Body of pancreas (tissue), 4 donors: ENCODE data around the gene RB1.

ENCODE experiments used
- POLR2A ChIP-seq, 3 donors: fragments of 450-650 bp; IDR thresholded peaks; one replicate each; pipeline ENCODE4 v1.6.1; 2016; ENCODE audit warnings: antibody characterized with exemption in 3 of 3, mild to moderate bottlenecking in 2 of 3
- TF ChIP-seq, protein P1 (sequence below), 7 experiments: fragments of 450-650 bp in 4 of 7; fragments of 200-600 bp in 3 of 7; sonication (generic) in 3 of 7; IDR thresholded peaks; one replicate each; pipeline ENCODE4 v1.5.1; 2016 to 2019; ENCODE audit warnings: antibody characterized with exemption in 7 of 7

GRCh38 chr13:48437371-48437770 lies 133.8 kb downstream of the RB1 start:
- TF ChIP-seq, protein P1, sequence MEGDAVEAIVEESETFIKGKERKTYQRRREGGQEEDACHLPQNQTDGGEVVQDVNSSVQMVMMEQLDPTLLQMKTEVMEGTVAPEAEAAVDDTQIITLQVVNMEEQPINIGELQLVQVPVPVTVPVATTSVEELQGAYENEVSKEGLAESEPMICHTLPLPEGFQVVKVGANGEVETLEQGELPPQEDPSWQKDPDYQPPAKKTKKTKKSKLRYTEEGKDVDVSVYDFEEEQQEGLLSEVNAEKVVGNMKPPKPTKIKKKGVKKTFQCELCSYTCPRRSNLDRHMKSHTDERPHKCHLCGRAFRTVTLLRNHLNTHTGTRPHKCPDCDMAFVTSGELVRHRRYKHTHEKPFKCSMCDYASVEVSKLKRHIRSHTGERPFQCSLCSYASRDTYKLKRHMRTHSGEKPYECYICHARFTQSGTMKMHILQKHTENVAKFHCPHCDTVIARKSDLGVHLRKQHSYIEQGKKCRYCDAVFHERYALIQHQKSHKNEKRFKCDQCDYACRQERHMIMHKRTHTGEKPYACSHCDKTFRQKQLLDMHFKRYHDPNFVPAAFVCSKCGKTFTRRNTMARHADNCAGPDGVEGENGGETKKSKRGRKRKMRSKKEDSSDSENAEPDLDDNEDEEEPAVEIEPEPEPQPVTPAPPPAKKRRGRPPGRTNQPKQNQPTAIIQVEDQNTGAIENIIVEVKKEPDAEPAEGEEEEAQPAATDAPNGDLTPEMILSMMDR (IDR thresholded peaks at IDR 0.05) = no peak
- TF ChIP-seq POLR2A (IDR thresholded peaks at IDR 0.05) = no peak
